Peyer's patch (tissue), 4 donors: ENCODE measurements around the gene CKB.

Experiments used
- POLR2A ChIP-seq, 2 donors: fragments of 450-650 bp; IDR thresholded peaks; one replicate each; pipeline ENCODE4 v1.5.1; 2017; ENCODE audit warnings: antibody characterized with exemption in 2 of 2, mild to moderate bottlenecking in 2 of 2, moderate library complexity in 2 of 2
- TF ChIP-seq, protein P1 (sequence below), 6 experiments: fragments of 450-650 bp in 4 of 6; fragments of 200-600 bp in 2 of 6; sonication (generic) in 1 of 6; IDR thresholded peaks; one replicate each; pipeline ENCODE4 v1.5.1; 2017 to 2019; ENCODE audit warnings: antibody characterized with exemption in 6 of 6, mild to moderate bottlenecking in 3 of 6, moderate library complexity in 1 of 6

GRCh38 chr14:103489621-103490020, 33.0 kb downstream of the CKB start:
- TF ChIP-seq, protein P1, sequence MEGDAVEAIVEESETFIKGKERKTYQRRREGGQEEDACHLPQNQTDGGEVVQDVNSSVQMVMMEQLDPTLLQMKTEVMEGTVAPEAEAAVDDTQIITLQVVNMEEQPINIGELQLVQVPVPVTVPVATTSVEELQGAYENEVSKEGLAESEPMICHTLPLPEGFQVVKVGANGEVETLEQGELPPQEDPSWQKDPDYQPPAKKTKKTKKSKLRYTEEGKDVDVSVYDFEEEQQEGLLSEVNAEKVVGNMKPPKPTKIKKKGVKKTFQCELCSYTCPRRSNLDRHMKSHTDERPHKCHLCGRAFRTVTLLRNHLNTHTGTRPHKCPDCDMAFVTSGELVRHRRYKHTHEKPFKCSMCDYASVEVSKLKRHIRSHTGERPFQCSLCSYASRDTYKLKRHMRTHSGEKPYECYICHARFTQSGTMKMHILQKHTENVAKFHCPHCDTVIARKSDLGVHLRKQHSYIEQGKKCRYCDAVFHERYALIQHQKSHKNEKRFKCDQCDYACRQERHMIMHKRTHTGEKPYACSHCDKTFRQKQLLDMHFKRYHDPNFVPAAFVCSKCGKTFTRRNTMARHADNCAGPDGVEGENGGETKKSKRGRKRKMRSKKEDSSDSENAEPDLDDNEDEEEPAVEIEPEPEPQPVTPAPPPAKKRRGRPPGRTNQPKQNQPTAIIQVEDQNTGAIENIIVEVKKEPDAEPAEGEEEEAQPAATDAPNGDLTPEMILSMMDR (IDR thresholded peaks at IDR 0.05) = no peak
- no peak for TF ChIP-seq POLR2A (IDR thresholded peaks at IDR 0.05)
